Measurements from ENCODE around the gene ITPRID2.

The ITPRID2 gene

GRCh38 chr2:181978351-181979150 lies 87.0 kb downstream of the ITPRID2 start:
- TF ChIP-seq CTCF (conservative IDR thresholded peaks at IDR 0.05; ENCODE audit: control insufficient read depth, insufficient read depth, low read depth, low read length), result no peak
- H3K4me3 ChIP-seq (ENCODE audit: control insufficient read depth, low read depth, low read length), result no peak overlapping the region
- DNase-seq (ENCODE audit: low read depth), result peak; percentile 49
